Measurements from ENCODE around the gene SYN1. TPM values are rescaled to one million over a fixed set of nuclear protein-coding genes. Genes with fewer than 3 reads are reported as not detected.

Gene SYN1
- total RNA-seq, 4 donors from 2014 or later, result 0.31 TPM; not detected in 3

DNA sequence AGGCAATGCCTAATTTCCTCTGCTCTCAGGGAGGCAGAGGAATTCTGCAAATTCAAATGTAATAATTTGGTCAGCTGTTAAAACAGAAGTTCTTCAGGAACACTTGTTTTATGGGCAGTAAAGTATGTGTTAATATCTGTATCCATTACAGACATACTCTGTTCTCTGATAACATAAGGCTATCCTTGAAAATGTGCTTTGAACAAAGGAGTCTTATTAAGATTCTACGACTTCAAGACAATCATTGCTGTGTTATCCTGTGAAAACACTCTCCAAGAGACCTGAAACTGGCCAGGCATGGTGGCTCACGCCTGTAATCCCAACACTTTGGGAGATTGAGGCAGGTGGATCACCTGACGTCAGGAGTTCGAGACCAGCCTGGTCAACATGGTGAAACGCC lies 12.0 kb upstream of the SYN1 start:
- intact Hi-C loops (cut with DNase I), result no loop called here
- no peak for TF ChIP-seq POLR2A (IDR thresholded peaks at IDR 0.05)
- TF ChIP-seq, protein P1, sequence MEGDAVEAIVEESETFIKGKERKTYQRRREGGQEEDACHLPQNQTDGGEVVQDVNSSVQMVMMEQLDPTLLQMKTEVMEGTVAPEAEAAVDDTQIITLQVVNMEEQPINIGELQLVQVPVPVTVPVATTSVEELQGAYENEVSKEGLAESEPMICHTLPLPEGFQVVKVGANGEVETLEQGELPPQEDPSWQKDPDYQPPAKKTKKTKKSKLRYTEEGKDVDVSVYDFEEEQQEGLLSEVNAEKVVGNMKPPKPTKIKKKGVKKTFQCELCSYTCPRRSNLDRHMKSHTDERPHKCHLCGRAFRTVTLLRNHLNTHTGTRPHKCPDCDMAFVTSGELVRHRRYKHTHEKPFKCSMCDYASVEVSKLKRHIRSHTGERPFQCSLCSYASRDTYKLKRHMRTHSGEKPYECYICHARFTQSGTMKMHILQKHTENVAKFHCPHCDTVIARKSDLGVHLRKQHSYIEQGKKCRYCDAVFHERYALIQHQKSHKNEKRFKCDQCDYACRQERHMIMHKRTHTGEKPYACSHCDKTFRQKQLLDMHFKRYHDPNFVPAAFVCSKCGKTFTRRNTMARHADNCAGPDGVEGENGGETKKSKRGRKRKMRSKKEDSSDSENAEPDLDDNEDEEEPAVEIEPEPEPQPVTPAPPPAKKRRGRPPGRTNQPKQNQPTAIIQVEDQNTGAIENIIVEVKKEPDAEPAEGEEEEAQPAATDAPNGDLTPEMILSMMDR (IDR thresholded peaks at IDR 0.05), result no peak
- Histone ChIP-seq H3K4me3 (no peak overlapping the region), H3K4me1 (no peaks in the 10 kb centered on the region), H3K27ac (no peak overlapping the region), H3K27me3 (no peaks in the 10 kb centered on the region), H3K9me3 (no peaks in the 10 kb centered on the region), H3K36me3 (peaks cover 3 to 24% (median 4%) of the 10 kb centered on the region in 3 donors)
- no peak for DNase-seq
- 76 to 96% methylated on average over 5 of the region's 5 CpGs for WGBS, 2 donors

DNA sequence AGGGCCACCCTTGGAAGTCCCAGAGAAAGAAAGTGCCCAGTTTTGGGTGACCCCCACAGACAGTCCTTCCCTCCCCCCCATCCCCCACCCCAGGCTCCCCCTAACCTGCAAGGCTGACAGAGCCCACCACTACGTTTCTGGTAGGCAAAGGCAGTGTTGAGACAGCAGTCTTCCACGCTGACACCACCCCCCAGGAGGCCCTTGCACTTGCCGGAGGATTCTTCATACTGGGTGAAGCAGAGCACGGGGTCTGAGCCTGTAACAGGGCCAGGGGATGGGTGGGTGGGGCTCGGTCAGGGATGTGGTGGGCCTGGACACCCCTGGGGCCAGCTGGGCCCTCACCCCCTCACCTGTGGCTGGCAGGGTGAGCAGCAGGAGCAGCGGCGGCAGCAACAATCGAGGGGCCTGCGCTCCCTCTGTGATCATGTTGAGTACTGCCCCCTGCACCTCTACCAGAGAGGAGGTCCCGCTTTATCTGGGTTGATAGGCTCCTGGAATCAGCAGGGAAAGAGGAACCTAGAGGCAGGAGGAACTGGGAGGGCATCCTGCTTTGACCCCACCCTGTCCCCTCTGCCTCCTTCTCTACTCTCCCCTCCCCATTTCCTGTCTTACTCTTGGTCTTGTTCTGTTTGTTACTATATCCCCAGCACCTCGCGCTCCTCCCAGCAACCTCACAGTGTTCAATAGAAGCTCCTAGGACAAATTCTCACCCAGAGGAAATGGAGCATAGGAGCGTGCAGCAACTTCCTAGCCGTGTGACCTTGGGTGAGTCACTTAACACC lies 10.0 kb upstream of the SYN1 start, which contains the start of gene CFP:
CFP (minus strand) TSS at position 512 of the 782 bp plus-strand sequence; CDS start at position 426, 86 bp downstream.
- Histone ChIP-seq H3K27ac (peak within 1 kb of the TSS in 1 of 4 donors; percentile 28), H3K9me3 (no peaks in the 10 kb centered on the region), H3K36me3 (peaks cover 0 to 3% (median 0%) of the 10 kb centered on the region in 3 donors), H3K4me1 (no peaks in the 10 kb centered on the region), H3K27me3 (no peaks in the 10 kb centered on the region), H3K4me3 (peak within 1 kb of the TSS in 1 of 4 donors; percentile 34)
- DNase-seq, result no peak
- WGBS, 2 donors, result 47 to 60% methylated on average over 1 to 4 of the region's 14 CpGs
- TF ChIP-seq POLR2A (IDR thresholded peaks at IDR 0.05), result no peak
- TF ChIP-seq, protein P1 (IDR thresholded peaks at IDR 0.05), result no peak
- intact Hi-C loops (cut with DNase I), result no loop called here

DNA sequence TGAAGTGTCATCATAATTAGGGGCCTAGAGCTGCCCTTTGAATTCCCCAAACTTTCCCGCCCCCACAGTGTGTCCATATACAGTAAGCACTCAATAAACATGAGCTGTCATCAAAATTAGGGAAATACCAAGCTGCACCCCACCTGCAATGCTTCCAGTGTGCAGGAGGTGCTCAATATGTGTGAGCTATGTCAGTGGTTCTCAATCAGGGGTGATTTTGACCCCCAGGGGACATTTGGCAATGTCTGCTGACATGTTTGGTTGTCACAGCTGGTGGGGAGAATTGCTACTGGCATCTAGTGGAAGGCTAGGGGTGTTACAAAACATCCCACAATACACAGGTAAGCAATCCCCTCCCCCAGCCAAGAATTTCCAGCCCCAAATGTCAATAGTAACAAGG lies 9.3 kb upstream of the SYN1 start:
- Histone ChIP-seq H3K27me3 (peaks cover 0 to 2% (median 0%) of the 10 kb centered on the region in 4 donors), H3K4me3 (no peak overlapping the region), H3K36me3 (no peaks in the 10 kb centered on the region), H3K9me3 (no peaks in the 10 kb centered on the region), H3K27ac (no peak overlapping the region), H3K4me1 (peaks cover 0 to under 1% (median 0%) of the 10 kb centered on the region in 3 donors)
- intact Hi-C loops (cut with DNase I), result no loop called here
- WGBS, 2 donors, result 67% methylated on average over 1 of the region's 1 CpG; no CpG with 5 or more reads in 1 of the 2 donors
- DNase-seq, result no peak
- TF ChIP-seq POLR2A (IDR thresholded peaks at IDR 0.05), result no peak
- TF ChIP-seq, protein P1 (IDR thresholded peaks at IDR 0.05), result no peak

DNA sequence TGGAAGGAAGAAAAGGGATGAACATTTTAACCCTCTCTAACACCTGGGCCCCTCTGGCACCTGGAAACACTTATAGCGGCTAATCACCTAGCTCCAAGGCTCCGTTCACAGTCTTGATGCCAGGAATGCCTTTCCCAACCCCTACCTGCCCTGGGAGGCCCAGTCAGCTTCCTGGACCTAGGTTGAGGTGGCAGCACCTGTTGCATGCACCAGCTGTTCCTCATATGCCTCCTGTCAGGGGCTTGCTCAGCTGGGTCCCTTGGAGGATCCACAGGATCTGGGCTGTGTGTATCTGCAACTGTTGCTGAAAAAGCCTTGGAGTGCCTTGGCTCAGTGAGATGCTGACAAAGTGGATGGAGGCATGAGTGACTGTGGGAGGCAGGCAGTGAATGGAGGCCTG lies 5.7 kb upstream of the SYN1 start:
- no peak overlapping the region for H3K4me3 ChIP-seq
- DNase-seq, result no peak
- H3K36me3 ChIP-seq, result no peaks in the 10 kb centered on the region
- TF ChIP-seq POLR2A (IDR thresholded peaks at IDR 0.05), result no peak
- TF ChIP-seq, protein P1 (IDR thresholded peaks at IDR 0.05), result no peak
- H3K9me3 ChIP-seq, result no peaks in the 10 kb centered on the region
- peaks cover 0 to 8% (median 0%) of the 10 kb centered on the region in 3 donors for H3K4me1 ChIP-seq
- intact Hi-C loops (cut with DNase I), result no loop called here
- WGBS, 2 donors, result 80 to 94% methylated on average over 1 to 2 of the region's 2 CpGs
- H3K27me3 ChIP-seq, result peaks cover 0 to 11% (median 0%) of the 10 kb centered on the region in 4 donors
- H3K27ac ChIP-seq, result no peak overlapping the region

DNA sequence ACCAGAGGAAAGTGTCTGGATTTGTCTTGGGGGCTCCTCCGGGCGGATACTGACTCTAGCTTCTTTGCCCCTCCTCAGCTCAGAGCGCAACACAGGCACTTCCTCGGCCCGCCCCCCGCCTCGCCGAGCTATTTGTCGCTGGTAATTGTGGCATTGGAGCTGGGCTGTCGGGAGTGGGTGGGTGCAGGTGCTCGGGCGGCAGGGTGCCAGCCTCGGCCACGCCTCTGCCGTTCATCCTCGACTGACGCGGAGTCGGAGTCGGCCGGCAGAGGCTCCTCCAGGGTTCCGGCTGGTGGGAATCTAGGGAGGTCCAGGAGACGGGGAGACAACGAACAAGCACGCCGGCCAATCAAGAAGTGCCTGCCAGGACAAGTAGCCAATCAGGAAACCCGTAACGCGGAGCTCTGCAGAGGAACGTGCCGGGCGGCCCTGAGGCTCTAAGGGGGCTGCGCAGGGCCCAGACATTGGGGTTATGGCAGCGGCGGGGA lies 3.9 kb upstream of the SYN1 start:
- no peak for TF ChIP-seq POLR2A (IDR thresholded peaks at IDR 0.05)
- TF ChIP-seq, protein P1 (IDR thresholded peaks at IDR 0.05), result no peak
- Histone ChIP-seq H3K27me3 (peaks cover 0 to 15% (median 0%) of the 10 kb centered on the region in 4 donors), H3K36me3 (no peaks in the 10 kb centered on the region), H3K27ac (no peak overlapping the region), H3K9me3 (no peaks in the 10 kb centered on the region), H3K4me1 (peaks cover 0 to 15% (median 3%) of the 10 kb centered on the region in 3 donors), H3K4me3 (peak overlapping the region in 2 of 4 donors; percentile 16 to 48)
- WGBS, 2 donors, result 39% methylated on average over 10 of the region's 35 CpGs; no CpG with 5 or more reads in 1 of the 2 donors
- DNase-seq, result no peak
- intact Hi-C loops (cut with DNase I), result no loop called here
